Mucosa of rectum (tissue), 2 donors: Measurements from ENCODE around the gene CDK2AP2.
"Not testable (repeated sequence)": the region's sequence is repeated elsewhere in the genome, so short reads cannot be mapped to it uniquely, and the experiment has no call there.

Source experiments
- H3K27ac ChIP-seq, 2 donors: one replicate each; pipeline ENCODE4 v1.7.0; 2013; ENCODE audit warnings: inconsistent platforms in 2 of 2, low read depth in 2 of 2, low read length in 2 of 2
- H3K27me3 ChIP-seq, 2 donors: one replicate each; pipeline ENCODE4 v1.7.0; 2013; ENCODE audit warnings: low read length in 2 of 2; ENCODE audit not compliant: control insufficient read depth in 2 of 2, insufficient read depth in 2 of 2
- H3K36me3 ChIP-seq, 2 donors: one replicate each; pipeline ENCODE4 v1.7.0; 2013; ENCODE audit warnings: low read length in 2 of 2; ENCODE audit not compliant: control insufficient read depth in 2 of 2, insufficient read depth in 2 of 2
- H3K4me1 ChIP-seq, 2 donors: one replicate each; pipeline ENCODE4 v1.7.0; 2013; ENCODE audit warnings: low read length in 2 of 2, mild to moderate bottlenecking in 1 of 2; ENCODE audit not compliant: control insufficient read depth in 2 of 2, insufficient read depth in 2 of 2
- H3K4me3 ChIP-seq, 2 donors: one replicate each; pipeline ENCODE4 v1.7.0; 2013; ENCODE audit warnings: low read length in 2 of 2
- H3K9ac ChIP-seq, 2 donors: one replicate each; pipeline ENCODE4 v1.7.0; 2013; ENCODE audit warnings: low read length in 2 of 2, low read depth in 1 of 2, mild to moderate bottlenecking in 1 of 2
- H3K9me3 ChIP-seq, 2 donors: one replicate each; pipeline ENCODE4 v1.7.0; 2013; ENCODE audit warnings: low read length in 2 of 2; ENCODE audit not compliant: control insufficient read depth in 2 of 2
- donor health status: healthy.
- donor health status: Normal muscosa, but diverticular disease.

CDK2AP2 gene

DNA sequence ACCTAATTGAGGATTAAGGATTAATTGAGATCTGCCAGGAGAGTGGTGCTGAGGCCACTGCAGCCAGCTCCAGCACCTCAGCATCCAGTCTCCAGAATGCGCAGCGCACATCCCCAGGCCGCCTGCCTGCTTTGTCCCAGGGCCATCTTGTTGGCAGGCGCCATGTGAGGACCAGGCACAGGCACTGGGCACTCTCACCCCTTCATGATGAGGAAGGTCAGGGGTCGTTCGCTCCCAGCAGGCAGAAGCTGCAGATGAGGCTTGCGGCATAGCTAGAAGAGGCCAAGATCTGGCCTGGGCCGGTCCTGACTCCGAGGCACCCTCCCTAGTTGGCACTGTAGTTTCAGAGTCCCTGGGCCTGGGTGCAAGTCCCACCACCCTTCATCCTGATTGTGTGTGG, 8.8 kb upstream of the CDK2AP2 start:
- Histone ChIP-seq H3K9ac (no peak overlapping the region), H3K27me3 (no peaks in the 10 kb centered on the region), H3K27ac (no peak overlapping the region), H3K9me3 (no peaks in the 10 kb centered on the region), H3K36me3 (no peaks in the 10 kb centered on the region), H3K4me1 (no peaks in the 10 kb centered on the region), H3K4me3 (no peak overlapping the region)

DNA sequence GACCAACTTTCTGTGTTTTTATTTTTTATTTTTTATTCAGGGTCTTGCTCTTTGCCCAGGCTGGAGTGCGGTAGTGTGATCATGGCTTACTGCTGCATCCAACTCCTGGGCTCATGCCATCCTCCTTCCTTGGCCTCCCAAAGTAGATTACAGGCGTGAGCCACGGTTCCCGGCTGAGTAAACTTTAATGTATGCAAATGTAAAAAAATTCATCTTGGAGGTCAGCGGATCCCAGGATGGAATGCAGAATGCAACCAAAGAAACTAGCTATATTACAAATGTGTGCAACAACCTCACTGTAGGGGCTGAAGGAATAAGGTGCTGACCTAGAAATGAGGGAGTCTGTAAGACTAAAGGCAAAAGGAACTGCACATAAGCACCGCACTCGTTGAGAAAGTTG, 6.2 kb upstream of the CDK2AP2 start:
- no peak overlapping the region for H3K4me3 ChIP-seq
- H3K9me3 ChIP-seq = no peaks in the 10 kb centered on the region
- H3K9ac ChIP-seq = no peak overlapping the region
- no peak overlapping the region for H3K27ac ChIP-seq
- H3K27me3 ChIP-seq = no peaks in the 10 kb centered on the region
- peaks cover under 1 to 3% of the 10 kb centered on the region in 2 donors for H3K4me1 ChIP-seq
- H3K36me3 ChIP-seq = no peaks in the 10 kb centered on the region

DNA sequence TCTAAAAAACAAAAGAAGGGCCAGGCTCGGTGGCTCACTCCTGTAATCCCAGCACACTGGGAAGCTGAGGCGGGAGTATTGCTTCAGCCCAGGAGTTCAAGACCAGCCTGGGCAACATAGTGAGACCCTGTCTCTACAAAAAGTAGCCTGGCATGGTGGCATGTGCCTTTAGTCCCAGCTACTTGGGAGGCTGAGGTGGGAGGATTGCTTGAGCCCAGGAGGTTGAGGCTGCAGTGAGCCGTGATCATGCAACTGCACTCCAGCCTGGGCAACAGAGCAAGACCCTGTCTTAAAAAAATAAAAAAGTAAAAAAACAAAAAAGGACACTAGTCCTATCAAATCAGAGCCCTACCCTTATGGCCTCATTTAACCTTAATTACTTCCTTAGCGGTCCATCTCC, 3.6 kb upstream of the CDK2AP2 start:
- H3K4me3 ChIP-seq, H3K27me3 ChIP-seq, H3K9ac ChIP-seq, H3K36me3 ChIP-seq, H3K9me3 ChIP-seq, H3K27ac ChIP-seq: not testable (repeated sequence)
- peaks cover 15 to 20% of the 10 kb centered on the region in 2 donors for H3K4me1 ChIP-seq

DNA sequence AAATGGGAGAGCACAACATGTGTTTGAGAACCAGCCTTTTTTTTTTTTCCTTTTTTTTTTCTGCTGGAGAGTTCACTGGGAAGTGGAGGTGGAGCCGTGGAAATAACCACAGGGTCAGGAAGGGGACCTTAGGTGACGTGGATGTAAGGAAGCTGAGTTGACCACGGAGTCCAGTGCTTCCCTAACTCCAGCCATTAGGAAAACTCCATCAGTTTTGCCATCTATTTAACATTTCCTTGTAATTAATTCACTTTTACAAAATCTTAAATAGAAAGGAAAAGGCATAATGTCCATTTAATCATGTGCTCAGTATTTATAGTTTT, 2.0 kb upstream of the CDK2AP2 start:
- peaks cover 28 to 31% of the 10 kb centered on the region in 2 donors for H3K4me1 ChIP-seq
- H3K9me3 ChIP-seq = no peaks in the 10 kb centered on the region
- no peak overlapping the region for H3K4me3 ChIP-seq
- no peaks in the 10 kb centered on the region for H3K27me3 ChIP-seq
- no peaks in the 10 kb centered on the region for H3K36me3 ChIP-seq
- H3K27ac ChIP-seq = no peak overlapping the region
- H3K9ac ChIP-seq = no peak overlapping the region

DNA sequence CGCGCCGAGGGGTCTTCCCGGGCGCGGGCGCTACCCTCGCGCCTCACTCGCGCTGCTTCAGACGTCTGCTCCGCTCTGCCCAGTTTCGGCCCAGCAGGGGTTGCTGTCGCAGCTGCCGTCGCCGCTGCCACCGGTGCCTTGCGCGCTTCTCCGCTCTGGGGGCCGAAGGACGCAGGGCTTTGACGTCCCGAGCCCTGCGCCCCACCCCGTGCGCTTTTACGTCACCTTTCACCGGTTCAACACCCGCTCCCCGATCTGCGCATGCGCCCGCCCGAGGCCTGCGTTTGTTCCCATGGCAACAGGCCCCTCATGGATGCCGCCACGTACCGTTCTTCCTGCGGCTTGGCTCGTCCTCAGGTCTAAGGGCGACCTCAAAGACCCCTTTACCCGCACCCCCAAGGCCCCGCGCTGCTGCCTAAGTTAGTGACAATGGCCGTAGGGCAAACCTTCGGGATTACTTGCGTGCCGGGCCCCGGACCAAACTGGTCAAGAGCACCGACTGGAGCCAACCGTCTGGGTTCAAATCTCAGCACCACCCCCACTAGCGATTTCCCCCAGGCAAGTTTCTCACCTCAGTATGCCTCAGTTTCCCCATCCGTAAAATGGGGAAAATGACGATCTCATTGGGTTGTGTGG, 642 bp upstream of the CDK2AP2 start:
- peak overlapping the region; percentile 85 to 87 for H3K4me3 ChIP-seq
- H3K27ac ChIP-seq = peak overlapping the region; percentile 99 to 100
- H3K4me1 ChIP-seq = peaks cover 32 to 38% of the 10 kb centered on the region in 2 donors
- H3K36me3 ChIP-seq = no peaks in the 10 kb centered on the region
- peak overlapping the region; percentile 89 to 91 for H3K9ac ChIP-seq
- H3K27me3 ChIP-seq = no peaks in the 10 kb centered on the region
- H3K9me3 ChIP-seq = no peaks in the 10 kb centered on the region

DNA sequence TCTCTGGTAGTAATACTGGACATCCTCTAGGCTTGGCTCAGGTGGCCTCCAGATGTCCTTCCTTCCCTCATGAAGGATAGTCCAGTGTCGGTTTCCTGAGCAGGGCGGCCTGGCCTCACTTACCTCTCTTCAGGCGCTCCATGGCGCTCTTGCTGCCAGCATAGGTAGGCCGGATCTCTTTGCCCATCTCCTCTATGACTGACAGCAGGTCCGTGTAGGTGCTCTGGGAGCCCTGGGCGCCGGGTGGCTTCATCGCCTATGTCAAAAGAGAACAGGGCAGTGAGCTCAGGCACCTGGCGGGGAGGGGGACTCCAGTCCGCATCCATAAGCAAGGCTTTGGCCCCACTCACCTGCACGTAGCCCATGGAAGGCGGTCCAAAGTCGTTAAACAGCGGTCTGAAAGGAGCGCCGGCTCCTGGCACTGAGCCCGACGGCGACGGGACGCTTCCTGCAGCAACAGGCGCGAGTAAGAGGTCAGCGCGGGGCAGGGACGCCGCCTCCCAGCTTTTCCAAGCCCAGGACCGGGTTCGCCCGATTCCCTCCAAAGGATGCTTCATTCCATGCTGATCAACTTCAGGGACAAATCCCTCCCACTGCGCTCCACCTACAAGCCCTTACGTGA, 609 bp downstream of the CDK2AP2 start:
- H3K27me3 ChIP-seq = no peaks in the 10 kb centered on the region
- peak overlapping the region; percentile 86 to 89 for H3K9ac ChIP-seq
- peaks cover 32 to 39% of the 10 kb centered on the region in 2 donors for H3K4me1 ChIP-seq
- H3K9me3 ChIP-seq = no peaks in the 10 kb centered on the region
- H3K36me3 ChIP-seq = peaks cover 0 to 2% of the 10 kb centered on the region in 2 donors
- H3K4me3 ChIP-seq = peak overlapping the region; percentile 85 to 87
- peak overlapping the region; percentile 99 to 100 for H3K27ac ChIP-seq

DNA sequence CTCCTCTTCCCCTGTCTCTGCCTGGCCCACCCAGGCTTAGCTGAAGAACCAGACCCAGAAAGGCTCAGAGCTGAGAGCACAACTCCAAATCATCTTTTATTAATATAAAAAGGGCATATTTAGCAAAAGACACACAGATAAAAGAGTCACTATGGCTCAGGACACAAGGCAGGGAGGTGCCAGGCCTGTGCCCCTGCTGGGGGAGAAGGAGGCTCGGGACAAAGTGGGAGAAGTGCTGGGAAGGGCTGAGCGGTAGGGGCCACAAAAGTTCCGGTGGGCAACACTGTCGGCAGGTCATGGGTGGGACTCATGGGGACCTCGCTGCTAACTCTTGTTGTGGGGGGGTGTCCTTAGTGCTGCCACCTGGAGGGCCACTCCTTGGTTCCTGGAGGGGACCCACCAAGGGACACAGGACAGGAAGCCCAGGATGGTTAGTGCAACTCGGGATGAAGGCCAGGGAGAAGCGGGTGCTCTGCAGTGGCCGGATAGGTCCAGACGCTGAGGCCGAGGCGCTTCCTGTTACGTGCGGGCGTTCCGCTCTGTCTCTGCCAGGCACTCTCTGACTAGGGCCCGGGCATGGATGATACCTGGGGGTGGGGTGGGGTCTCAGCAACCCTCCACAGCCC, 1.4 kb downstream of the CDK2AP2 start:
- Histone ChIP-seq H3K4me3 (peak overlapping the region; percentile 85 to 87), H3K27me3 (no peaks in the 10 kb centered on the region), H3K9me3 (no peaks in the 10 kb centered on the region), H3K9ac (peak overlapping the region; percentile 86 to 89), H3K36me3 (peaks cover 0 to 6% of the 10 kb centered on the region in 2 donors), H3K4me1 (peaks cover 32 to 39% of the 10 kb centered on the region in 2 donors), H3K27ac (peak overlapping the region; percentile 99 to 100)

DNA sequence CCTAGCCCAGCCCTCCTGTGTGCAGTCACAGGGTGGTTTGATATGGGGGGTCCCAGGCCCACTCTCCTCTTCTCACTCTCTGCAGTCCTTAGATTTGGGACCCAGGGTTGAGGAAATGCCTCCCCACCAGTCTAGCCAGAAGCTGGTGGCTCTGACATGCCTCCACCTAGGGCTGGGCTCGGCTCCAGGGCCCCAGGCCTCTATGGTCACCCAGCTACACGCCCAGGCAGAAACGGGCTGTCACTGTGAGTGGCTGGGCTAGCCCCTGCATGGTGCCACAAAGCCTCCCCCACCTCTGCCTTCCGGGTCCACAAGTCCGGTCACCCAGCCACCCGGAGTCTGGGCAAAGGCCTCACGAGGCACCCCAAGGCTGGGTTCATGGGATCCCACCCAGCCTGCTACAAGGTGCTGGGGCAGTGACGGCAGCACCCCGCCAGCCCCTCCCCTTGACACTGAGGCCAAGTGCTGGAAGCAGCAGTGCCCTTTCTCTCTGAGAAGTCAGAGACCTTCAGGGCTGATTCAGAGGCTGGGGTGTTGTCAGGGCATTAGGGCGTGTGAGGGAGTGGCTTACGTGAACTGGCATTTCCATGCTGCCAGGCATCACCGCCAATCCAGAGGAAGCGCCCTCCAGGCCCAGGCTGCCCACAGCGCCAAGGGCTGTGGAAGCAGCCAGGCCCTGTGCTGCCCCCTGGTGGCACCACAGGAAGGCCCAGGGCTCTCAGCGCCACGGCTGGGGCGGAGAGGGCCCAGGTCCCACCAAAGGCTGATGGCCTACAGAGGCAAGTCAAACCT, 2.2 kb downstream of the CDK2AP2 start:
- Histone ChIP-seq H3K4me3 (peak overlapping the region; percentile 85 to 87), H3K9ac (peak overlapping the region; percentile 92), H3K4me1 (peaks cover 32 to 39% of the 10 kb centered on the region in 2 donors), H3K27me3 (no peaks in the 10 kb centered on the region), H3K27ac (peak overlapping the region; percentile 99 to 100), H3K36me3 (peaks cover 4 to 11% of the 10 kb centered on the region in 2 donors), H3K9me3 (no peaks in the 10 kb centered on the region)

DNA sequence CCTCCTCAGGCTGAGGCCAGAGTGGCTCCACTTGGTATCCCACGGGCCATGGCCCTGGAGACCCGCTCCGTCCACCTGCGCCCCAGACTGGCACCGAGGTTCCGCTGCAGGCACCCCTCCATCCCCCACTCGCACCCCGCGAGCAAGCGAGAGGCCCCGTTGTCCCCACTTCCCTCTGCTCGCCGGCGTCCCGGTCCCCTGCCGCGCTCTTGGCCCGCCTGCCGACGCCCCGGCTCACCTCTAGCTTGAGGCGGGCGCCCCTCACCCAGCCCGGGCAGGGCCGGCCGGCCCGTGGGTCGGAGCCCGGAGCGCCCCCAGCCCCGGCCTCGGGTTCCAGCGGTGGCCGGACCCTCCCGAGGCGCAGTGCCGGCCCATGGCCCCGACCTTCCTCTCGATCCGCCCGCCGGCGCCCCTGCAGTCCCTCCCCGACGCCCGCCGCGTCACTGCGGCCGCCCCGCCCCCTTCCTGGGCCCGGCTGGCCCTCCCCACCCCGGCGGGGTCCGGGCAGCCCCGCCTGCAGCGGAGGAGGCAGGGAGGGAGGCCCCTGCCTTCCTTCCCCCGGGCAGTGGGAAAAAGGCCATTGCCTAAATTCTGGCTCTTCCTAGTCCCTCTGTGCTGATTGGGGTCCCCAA, 2.9 kb downstream of the CDK2AP2 start, which contains the start of gene PITPNM1:
Gene PITPNM1 (minus strand): TSS at position 414 of the 632 bp plus-strand sequence. CDS start 1,183 bp downstream, outside the sequence.
- Histone ChIP-seq H3K4me1 (peaks cover 32 to 37% of the 10 kb centered on the region in 2 donors), H3K9ac (peak within 1 kb of the TSS; percentile 92), H3K27me3 (no peaks in the 10 kb centered on the region), H3K9me3 (no peaks in the 10 kb centered on the region), H3K4me3 (peak within 1 kb of the TSS; percentile 85 to 87), H3K36me3 (peaks cover 9 to 14% of the 10 kb centered on the region in 2 donors), H3K27ac (peak within 1 kb of the TSS; percentile 99 to 100)
